ENCODE results near the gene PNMA1. TPM values are rescaled to one million over a fixed set of nuclear protein-coding genes. Genes with fewer than 3 reads are reported as not detected.

PNMA1 gene
- total RNA-seq, 2 experiments from 2014 or later, result 6.0 to 14.5 TPM

GRCh38 chr14:73678698-73679097, 35.5 kb downstream of the PNMA1 start:
- Histone ChIP-seq H3K4me2 (ENCODE audit: low read length) (no peak overlapping the region), H3K27ac (ENCODE audit: low read depth, low read length, poor library complexity, severe bottlenecking) (no peak overlapping the region), H3K4me3 (ENCODE audit: low read depth, low read length, poor library complexity, severe bottlenecking) (no peak overlapping the region), H3K79me2 (ENCODE audit: insufficient read depth, low read depth, low read length) (no peaks in the 10 kb centered on the region), H3K4me1 (ENCODE audit: insufficient read depth, low read length, poor library complexity, severe bottlenecking) (no peaks in the 10 kb centered on the region), H3K9me2 (ENCODE audit: insufficient read depth, low read length) (no peaks in the 10 kb centered on the region), H3K36me3 (ENCODE audit: insufficient read depth, low read length) (no peaks in the 10 kb centered on the region), H3K9me3 (ENCODE audit: low read length) (no peaks in the 10 kb centered on the region), H4K20me1 (ENCODE audit: insufficient read depth, low read length) (no peaks in the 10 kb centered on the region), H2AFZ (ENCODE audit: low read length) (no peak overlapping the region)
- DNase-seq (ENCODE audit: low spot score), result no peak
- ChIA-PET POLR2A (interaction anchor here (0.6 to 1.4 kb wide), 2 partner anchors 13 to 161 kb away, joined by 3 read pairs; no protein-coding TSS in a partner anchor), CTCF (ENCODE audit: unreplicated experiment) (no interaction called here)
- no peak for TF ChIP-seq EZH2phosphoT487 (IDR thresholded peaks at IDR 0.05; ENCODE audit: borderline replicate concordance, low read depth, low read length)
- TF ChIP-seq CTCF (conservative IDR thresholded peaks at IDR 0.05; ENCODE audit: low read length), result no peak
- no TSS peak for BruUV-seq (replicated peaks)
- intact Hi-C loops (cut with micrococcal nuclease; ENCODE audit: unreplicated experiment), result no loop called here

- POLR2A ChIA-PET, result interaction anchor here (1.1 kb wide), 1 partner anchor 13 kb away, joined by 6 read pairs; no protein-coding TSS in a partner anchor
These were observed 39.2 kb downstream of the PNMA1 start for GRCh38 chr14:73674986-73675385.

More at GRCh38 chr14:73674986-73675385, 39.2 kb downstream of the PNMA1 start:
- no peak overlapping the region for H3K27ac ChIP-seq (ENCODE audit: low read depth, low read length, poor library complexity, severe bottlenecking)
- CTCF ChIA-PET (ENCODE audit: unreplicated experiment), result no interaction called here
- no peak overlapping the region for H3K4me2 ChIP-seq (ENCODE audit: low read length)
- no peaks in the 10 kb centered on the region for H3K36me3 ChIP-seq (ENCODE audit: insufficient read depth, low read length)
- no peaks in the 10 kb centered on the region for H3K9me3 ChIP-seq (ENCODE audit: low read length)
- DNase-seq (ENCODE audit: low spot score), result no peak
- no peak for TF ChIP-seq CTCF (conservative IDR thresholded peaks at IDR 0.05; ENCODE audit: low read length)
- TF ChIP-seq EZH2phosphoT487 (IDR thresholded peaks at IDR 0.05; ENCODE audit: borderline replicate concordance, low read depth, low read length), result no peak
- no TSS peak for BruUV-seq (replicated peaks)
- H3K4me1 ChIP-seq (ENCODE audit: insufficient read depth, low read length, poor library complexity, severe bottlenecking), result no peaks in the 10 kb centered on the region
- no peaks in the 10 kb centered on the region for H3K9me2 ChIP-seq (ENCODE audit: insufficient read depth, low read length)
- H4K20me1 ChIP-seq (ENCODE audit: insufficient read depth, low read length), result no peaks in the 10 kb centered on the region
- H3K4me3 ChIP-seq (ENCODE audit: low read depth, low read length, poor library complexity, severe bottlenecking), result no peak overlapping the region
- intact Hi-C loops (cut with micrococcal nuclease; ENCODE audit: unreplicated experiment), result no loop called here
- H3K79me2 ChIP-seq (ENCODE audit: insufficient read depth, low read depth, low read length), result no peaks in the 10 kb centered on the region
- H2AFZ ChIP-seq (ENCODE audit: low read length), result no peak overlapping the region
